Nephron progenitor cell (in vitro differentiated cells): ENCODE results near the gene ZNF263.

Experiments
- DNase-seq: peaks from one replicate; pipeline ENCODE4 v3.0.0; 2021
- H3K27ac Mint-ChIP-seq: 2 replicates; pipeline ENCODE4 v1.8.0; 2021; ENCODE audit warnings: mild to moderate bottlenecking, moderate library complexity, mixed read lengths
- H3K27me3 Mint-ChIP-seq: 2 replicates; pipeline ENCODE4 v1.8.0; 2021; ENCODE audit warnings: mild to moderate bottlenecking, low read depth, mixed read lengths; ENCODE audit not compliant: poor library complexity
- H3K36me3 Mint-ChIP-seq: 2 replicates; pipeline ENCODE4 v1.8.0; 2021; ENCODE audit warnings: low read depth, mixed read lengths
- H3K4me1 Mint-ChIP-seq: 2 replicates; pipeline ENCODE4 v1.8.0; 2021; ENCODE audit warnings: mixed read lengths
- H3K4me3 Mint-ChIP-seq: 2 replicates; pipeline ENCODE4 v1.8.0; 2021; ENCODE audit warnings: mild to moderate bottlenecking, moderate library complexity, mixed read lengths
- H3K9me3 Mint-ChIP-seq: 2 replicates; pipeline ENCODE4 v1.8.0; 2021; ENCODE audit warnings: mild to moderate bottlenecking, moderate library complexity, mixed read lengths
- CTCF ChIP-seq: fragments of 200-600 bp; sonication (generic); IDR thresholded peaks from 2 replicates; pipeline ENCODE4 v1.5.0; 2021; ENCODE audit warnings: antibody characterized with exemption

The ZNF263 gene

GRCh38 chr16:3317315-3317999, 34.2 kb downstream of the ZNF263 start:
- H3K4me1 Mint-ChIP-seq: no peaks in the 10 kb centered on the region
- peaks cover 83% of the 10 kb centered on the region for H3K36me3 Mint-ChIP-seq
- H3K27ac Mint-ChIP-seq: no peak overlapping the region
- H3K9me3 Mint-ChIP-seq: peaks cover 100% of the 10 kb centered on the region
- peaks cover 3% of the 10 kb centered on the region for H3K27me3 Mint-ChIP-seq
- no peak for DNase-seq
- no peak for TF ChIP-seq CTCF
- no peak overlapping the region for H3K4me3 Mint-ChIP-seq

GRCh38 chr16:3321816-3322215, 38.5 kb downstream of the ZNF263 start:
- peaks cover 4% of the 10 kb centered on the region for H3K27me3 Mint-ChIP-seq
- no peak overlapping the region for H3K4me3 Mint-ChIP-seq
- H3K36me3 Mint-ChIP-seq: peaks cover 39% of the 10 kb centered on the region
- TF ChIP-seq CTCF: no peak
- H3K27ac Mint-ChIP-seq: no peak overlapping the region
- H3K4me1 Mint-ChIP-seq: no peaks in the 10 kb centered on the region
- DNase-seq: no peak
- peaks cover 85% of the 10 kb centered on the region for H3K9me3 Mint-ChIP-seq

GRCh38 chr16:3327514-3327913, 44.2 kb downstream of the ZNF263 start:
- no peak overlapping the region for H3K27ac Mint-ChIP-seq
- DNase-seq: no peak
- peaks cover 7% of the 10 kb centered on the region for H3K27me3 Mint-ChIP-seq
- TF ChIP-seq CTCF: no peak
- no peak overlapping the region for H3K4me3 Mint-ChIP-seq
- no peaks in the 10 kb centered on the region for H3K4me1 Mint-ChIP-seq
- H3K36me3 Mint-ChIP-seq: no peaks in the 10 kb centered on the region
- H3K9me3 Mint-ChIP-seq: peaks cover 49% of the 10 kb centered on the region

- H3K4me1 Mint-ChIP-seq: no peaks in the 10 kb centered on the region
Measured at GRCh38 chr16:3328104-3328503, 44.8 kb downstream of the ZNF263 start.

GRCh38 chr16:3328643-3329042, 45.4 kb downstream of the ZNF263 start:
- Mint-ChIP-seq H3K4me1 (no peaks in the 10 kb centered on the region), H3K36me3 (no peaks in the 10 kb centered on the region), H3K9me3 (peaks cover 46% of the 10 kb centered on the region), H3K27me3 (peaks cover 7% of the 10 kb centered on the region), H3K4me3 (no peak overlapping the region), H3K27ac (no peak overlapping the region)
- no peak for TF ChIP-seq CTCF
- no peak for DNase-seq

More at GRCh38 chr16:3328104-3328503, 44.8 kb downstream of the ZNF263 start:
- TF ChIP-seq CTCF: no peak
- DNase-seq: no peak
- Mint-ChIP-seq H3K36me3 (no peaks in the 10 kb centered on the region), H3K9me3 (peaks cover 48% of the 10 kb centered on the region), H3K27me3 (peaks cover 7% of the 10 kb centered on the region), H3K4me3 (no peak overlapping the region), H3K27ac (no peak overlapping the region)
